Middle frontal gyrus (tissue), 1 donor: ENCODE results near the gene FNTB.

Source experiments
- DNase-seq: peaks from one replicate; pipeline ENCODE4 v3.0.0-alpha.2; 2015; ENCODE audit warnings: low spot score; ENCODE audit errors: extremely low spot score

The FNTB gene

GRCh38 chr14:64986648-64987437, at the start of gene FNTB:
Gene FNTB, plus strand, starts transcription at chr14:64986895. Its CDS starts 59 bp downstream, at chr14:64986954.
- DNase-seq = peak; percentile 92

GRCh38 chr14:64937171-64937820, 49.4 kb upstream of the FNTB start:
- no peak for DNase-seq

GRCh38 chr14:64937821-64938193, 48.9 kb upstream of the FNTB start:
- no peak for DNase-seq

- no peak for DNase-seq
Measured at GRCh38 chr14:64938972-64939816, 47.5 kb upstream of the FNTB start.

- DNase-seq = no peak
Measured at GRCh38 chr14:64939817-64940190, 46.9 kb upstream of the FNTB start.

GRCh38 chr14:64940336-64940910, 46.3 kb upstream of the FNTB start:
- no peak for DNase-seq

- DNase-seq = no peak
Measured at GRCh38 chr14:64942531-64943111, 44.1 kb upstream of the FNTB start, which contains the start of gene GPX2. Gene GPX2, minus strand, starts transcription at chr14:64942745. Its CDS starts 19 bp downstream, at chr14:64942726.

- DNase-seq = no peak
Measured at GRCh38 chr14:64943556-64943955, 43.1 kb upstream of the FNTB start.

GRCh38 chr14:64944041-64944440, 42.7 kb upstream of the FNTB start:
- no peak for DNase-seq

GRCh38 chr14:64944861-64945260, 41.8 kb upstream of the FNTB start:
- no peak for DNase-seq

- DNase-seq = no peak
Measured at GRCh38 chr14:64945431-64946178, 41.1 kb upstream of the FNTB start.

GRCh38 chr14:64946310-64947045, 40.2 kb upstream of the FNTB start:
- no peak for DNase-seq

- no peak for DNase-seq
Measured at GRCh38 chr14:64947710-64948611, 38.7 kb upstream of the FNTB start.

GRCh38 chr14:64948612-64949210, 38.0 kb upstream of the FNTB start:
- DNase-seq = no peak

GRCh38 chr14:64950889-64951288, 35.8 kb upstream of the FNTB start:
- no peak for DNase-seq

GRCh38 chr14:64951291-64951690, 35.4 kb upstream of the FNTB start:
- DNase-seq = no peak

GRCh38 chr14:64951724-64952123, 35.0 kb upstream of the FNTB start:
- DNase-seq = no peak

GRCh38 chr14:64952598-64953309, 33.9 kb upstream of the FNTB start:
- DNase-seq = no peak
